ENCODE results near the gene TFPT.
"Not testable (repeated sequence)": the region's sequence is repeated elsewhere in the genome, so short reads cannot be mapped to it uniquely, and the experiment has no call there.

TFPT gene

DNA sequence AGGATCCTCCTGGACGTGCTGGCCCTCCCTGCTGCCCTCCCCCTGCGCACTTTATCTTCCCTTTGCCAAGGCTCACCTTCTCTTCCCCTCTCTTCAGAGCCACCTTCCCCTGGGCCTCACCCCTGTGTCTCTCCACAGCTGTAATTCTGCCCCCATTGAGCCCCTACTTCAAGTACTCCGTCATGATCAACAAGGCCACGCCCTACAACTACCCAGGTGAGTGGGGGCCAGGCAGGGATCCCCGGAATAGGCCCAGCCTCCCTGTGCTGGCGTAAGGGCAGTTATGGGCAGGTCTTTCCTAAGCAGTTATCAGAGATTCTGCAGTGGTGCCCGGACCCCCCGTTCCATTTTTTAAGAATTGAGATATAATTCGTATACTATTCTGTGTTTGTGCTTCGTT lies 9.7 kb downstream of the TFPT start:
- no peak for DNase-seq (ENCODE audit: low read depth)
- H3K4me3 ChIP-seq (ENCODE audit: low read length) = no peak overlapping the region
- TF ChIP-seq, protein P1, sequence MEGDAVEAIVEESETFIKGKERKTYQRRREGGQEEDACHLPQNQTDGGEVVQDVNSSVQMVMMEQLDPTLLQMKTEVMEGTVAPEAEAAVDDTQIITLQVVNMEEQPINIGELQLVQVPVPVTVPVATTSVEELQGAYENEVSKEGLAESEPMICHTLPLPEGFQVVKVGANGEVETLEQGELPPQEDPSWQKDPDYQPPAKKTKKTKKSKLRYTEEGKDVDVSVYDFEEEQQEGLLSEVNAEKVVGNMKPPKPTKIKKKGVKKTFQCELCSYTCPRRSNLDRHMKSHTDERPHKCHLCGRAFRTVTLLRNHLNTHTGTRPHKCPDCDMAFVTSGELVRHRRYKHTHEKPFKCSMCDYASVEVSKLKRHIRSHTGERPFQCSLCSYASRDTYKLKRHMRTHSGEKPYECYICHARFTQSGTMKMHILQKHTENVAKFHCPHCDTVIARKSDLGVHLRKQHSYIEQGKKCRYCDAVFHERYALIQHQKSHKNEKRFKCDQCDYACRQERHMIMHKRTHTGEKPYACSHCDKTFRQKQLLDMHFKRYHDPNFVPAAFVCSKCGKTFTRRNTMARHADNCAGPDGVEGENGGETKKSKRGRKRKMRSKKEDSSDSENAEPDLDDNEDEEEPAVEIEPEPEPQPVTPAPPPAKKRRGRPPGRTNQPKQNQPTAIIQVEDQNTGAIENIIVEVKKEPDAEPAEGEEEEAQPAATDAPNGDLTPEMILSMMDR (IDR thresholded peaks at IDR 0.05; ENCODE audit: insufficient read depth, low read depth, low read length, missing control alignments) = no peak

- TF ChIP-seq, protein P1 (IDR thresholded peaks at IDR 0.05; ENCODE audit: insufficient read depth, low read depth, low read length, missing control alignments) = no peak
- H3K4me3 ChIP-seq (ENCODE audit: low read length) = no peak overlapping the region
- DNase-seq (ENCODE audit: low read depth) = no peak
Measured at GRCh38 chr19:54104998-54105715, 10.3 kb downstream of the TFPT start.

DNA sequence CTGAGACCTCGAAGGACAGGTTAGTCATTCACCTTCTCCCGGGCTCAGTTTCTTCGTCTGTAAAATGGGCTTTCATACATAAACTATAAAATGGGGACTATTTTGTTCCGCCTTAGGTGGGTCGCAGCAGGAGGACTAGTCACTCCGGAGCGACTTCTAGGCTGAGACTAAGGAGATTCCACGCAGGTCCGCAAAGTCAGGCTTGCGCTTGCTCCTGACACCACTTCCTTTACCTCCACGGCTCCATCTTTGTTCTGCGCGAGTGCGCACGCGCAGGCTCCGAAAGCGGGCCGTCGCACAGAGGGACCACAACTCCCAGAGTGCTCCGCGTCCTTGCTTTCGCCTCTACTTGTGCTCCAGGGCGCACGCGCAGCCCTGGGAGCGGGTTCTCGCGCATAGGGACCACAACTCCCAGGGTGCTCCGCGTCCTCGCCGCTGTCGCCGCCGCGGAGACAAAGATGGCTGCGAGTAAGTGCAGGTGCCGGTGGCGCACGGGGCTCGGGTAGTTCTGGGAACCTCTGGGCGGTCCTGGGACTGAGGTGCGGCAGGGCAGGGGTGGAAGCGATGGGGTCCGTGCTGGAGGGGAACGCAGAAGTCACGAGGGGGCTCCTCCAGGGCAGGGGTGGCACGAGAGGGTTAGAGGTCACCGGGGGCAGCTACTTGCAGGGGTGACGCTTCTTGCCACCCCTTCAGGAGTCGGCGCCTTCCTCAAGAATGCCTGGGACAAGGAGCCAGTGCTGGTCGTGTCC lies 12.9 kb downstream of the TFPT start, which contains the start of gene NDUFA3:
TSS of gene NDUFA3 (plus strand) at position 435 of the 749 bp plus-strand sequence. CDS start at position 459, 24 bp downstream.
- peak; percentile 98 for DNase-seq (ENCODE audit: low read depth)
- peak within 1 kb of the TSS; percentile 97 for H3K4me3 ChIP-seq (ENCODE audit: low read length)
- TF ChIP-seq, protein P1 (IDR thresholded peaks at IDR 0.05; ENCODE audit: insufficient read depth, low read depth, low read length, missing control alignments) = no peak

DNA sequence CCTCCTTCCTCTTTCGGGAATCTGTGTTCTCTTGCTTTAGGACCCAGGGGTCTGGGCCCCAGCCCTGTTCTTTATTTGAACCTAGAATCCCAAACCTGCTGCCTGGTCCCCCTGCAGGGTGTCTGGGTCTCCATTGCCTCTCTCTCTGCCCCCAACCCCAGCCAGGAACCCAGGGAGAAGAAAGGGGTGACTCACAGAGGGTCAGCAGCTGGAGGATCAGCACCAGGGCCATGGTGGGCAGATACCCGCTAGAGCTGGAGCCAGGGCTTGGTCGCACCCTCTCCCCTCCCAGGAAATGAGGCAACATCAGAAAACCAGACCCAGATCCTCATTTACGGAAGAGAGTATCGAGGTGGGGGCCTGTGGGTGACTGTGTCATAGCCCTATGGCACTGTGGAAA lies 14.9 kb downstream of the TFPT start, which contains the start of gene OSCAR:
TSS of gene OSCAR (minus strand) at position 243 of the 400 bp plus-strand sequence. CDS start at position 232, 11 bp downstream.
- no peak within 1 kb of the TSS for H3K4me3 ChIP-seq (ENCODE audit: low read length)
- no peak for DNase-seq (ENCODE audit: low read depth)
- TF ChIP-seq, protein P1 (IDR thresholded peaks at IDR 0.05; ENCODE audit: insufficient read depth, low read depth, low read length, missing control alignments) = no peak

DNA sequence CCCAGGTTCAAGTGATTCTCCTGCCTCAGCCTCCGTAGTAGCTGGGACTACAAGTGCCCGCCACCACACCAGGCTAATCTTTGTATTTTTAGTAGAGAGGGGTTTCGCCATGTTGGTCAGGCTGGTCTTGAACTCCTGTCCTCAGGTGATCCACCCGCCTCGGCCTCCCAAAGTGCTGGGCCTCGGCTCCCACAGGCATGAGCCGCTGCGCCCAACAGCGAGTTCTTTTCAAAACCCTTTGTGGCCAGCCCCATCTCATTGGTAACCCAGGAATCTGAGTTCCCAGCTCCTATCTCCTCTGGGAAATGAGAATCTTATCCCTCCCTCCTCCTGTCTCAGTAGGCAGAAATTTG lies 15.6 kb downstream of the TFPT start:
- H3K4me3 ChIP-seq (ENCODE audit: low read length); DNase-seq (ENCODE audit: low read depth): not testable (repeated sequence)

DNA sequence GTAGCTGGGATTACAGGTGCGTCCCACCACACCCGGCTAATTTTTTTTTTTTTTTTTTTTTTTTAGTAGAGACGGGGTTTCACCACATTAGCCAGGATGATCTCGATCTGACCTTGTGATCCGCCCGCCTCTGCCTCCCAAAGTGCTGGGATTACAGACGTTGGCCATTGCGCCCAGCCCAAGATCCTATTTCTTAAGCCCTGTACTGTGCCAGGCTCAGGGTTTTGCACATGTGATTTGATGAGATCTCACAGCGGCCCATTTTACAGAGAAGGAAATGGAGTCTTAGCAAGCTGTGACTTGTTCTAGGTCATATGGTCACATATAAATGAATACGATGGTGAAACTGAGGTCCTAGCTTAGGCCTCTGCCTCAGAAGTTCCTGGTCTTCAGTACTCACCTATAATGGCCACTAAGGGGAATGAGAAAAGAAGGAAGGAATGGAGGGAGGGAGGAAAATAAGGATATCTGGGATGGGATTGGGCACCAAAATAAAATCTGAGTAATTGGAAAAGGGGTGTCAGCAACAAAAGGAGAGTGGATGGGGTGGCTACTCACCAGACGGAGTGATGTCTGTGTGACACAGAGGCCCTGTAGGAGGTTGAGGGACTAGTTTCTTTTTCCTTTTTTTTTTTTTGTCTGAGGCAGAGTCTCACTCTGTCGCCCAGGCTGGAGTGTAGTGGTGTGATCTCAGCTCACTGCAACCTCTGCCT lies 16.1 kb downstream of the TFPT start:
- TF ChIP-seq, protein P1 (IDR thresholded peaks at IDR 0.05; ENCODE audit: insufficient read depth, low read depth, low read length, missing control alignments) = no peak
- H3K4me3 ChIP-seq (ENCODE audit: low read length) = no peak overlapping the region
- no peak for DNase-seq (ENCODE audit: low read depth)

GRCh38 chr19:54096617-54097106 lies 18.8 kb downstream of the TFPT start:
- DNase-seq (ENCODE audit: low read depth) = peak; percentile 29
- TF ChIP-seq, protein P1 (IDR thresholded peaks at IDR 0.05; ENCODE audit: insufficient read depth, low read depth, low read length, missing control alignments) = peak; percentile 52
- peak overlapping the region; percentile 30 for H3K4me3 ChIP-seq (ENCODE audit: low read length)

GRCh38 chr19:54095859-54096616 lies 19.4 kb downstream of the TFPT start:
- H3K4me3 ChIP-seq (ENCODE audit: low read length) = peak overlapping the region; percentile 30
- peak; percentile 50 for DNase-seq (ENCODE audit: low read depth)

Measured in epithelial cell of esophagus (primary cell).